ENCODE data around the gene TMEM229B. TPM values are rescaled to one million over a fixed set of nuclear protein-coding genes. Genes with fewer than 3 reads are reported as not detected.

The TMEM229B gene
- total RNA-seq, 2 experiments from 2014 or later: 3.9 to 11.7 TPM

GRCh38 chr14:67512463-67513310, 24.2 kb upstream of the TMEM229B start:
- no peaks in the 10 kb centered on the region for H3K9me2 ChIP-seq (ENCODE audit: insufficient read depth, low read length)
- ChIA-PET POLR2A (interaction anchor here (0.7 to 2.8 kb wide), 13 partner anchors 8 to 183 kb away, joined by 3 to 15 read pairs (median 3); partner anchors contain the start of gene RDH11), CTCF (ENCODE audit: unreplicated experiment) (interaction anchor here (0.6 to 2.2 kb wide), 3 partner anchors 24 to 85 kb away, joined by 3 to 11 read pairs (median 5); partner anchors contain the start of gene TMEM229B)
- BruUV-seq (replicated peaks): TSS peak; percentile 43
- H3K36me3 ChIP-seq (ENCODE audit: insufficient read depth, low read length): no peaks in the 10 kb centered on the region
- no peaks in the 10 kb centered on the region for H4K20me1 ChIP-seq (ENCODE audit: insufficient read depth, low read length)
- peak overlapping the region; percentile 48 for H3K27ac ChIP-seq (ENCODE audit: low read depth, low read length, poor library complexity, severe bottlenecking)
- peak overlapping the region; percentile 17 for H3K4me3 ChIP-seq (ENCODE audit: low read depth, low read length, poor library complexity, severe bottlenecking)
- H3K4me1 ChIP-seq (ENCODE audit: insufficient read depth, low read length, poor library complexity, severe bottlenecking): peaks cover 37% of the 10 kb centered on the region
- intact Hi-C loops (cut with micrococcal nuclease; ENCODE audit: unreplicated experiment): no loop called here
- no peaks in the 10 kb centered on the region for H3K79me2 ChIP-seq (ENCODE audit: insufficient read depth, low read depth, low read length)
- DNase-seq (ENCODE audit: low spot score): peak; percentile 14
- peak overlapping the region; percentile 98; the same call in 1 of the 2 replicates for H2AFZ ChIP-seq (ENCODE audit: low read length)
- no peak for TF ChIP-seq CTCF (conservative IDR thresholded peaks at IDR 0.05; ENCODE audit: low read length)
- TF ChIP-seq EZH2phosphoT487 (IDR thresholded peaks at IDR 0.05; ENCODE audit: borderline replicate concordance, low read depth, low read length): no peak
- H3K9me3 ChIP-seq (ENCODE audit: low read length): no peaks in the 10 kb centered on the region
- peak overlapping the region; percentile 94 for H3K4me2 ChIP-seq (ENCODE audit: low read length)

- no TSS peak for BruUV-seq (replicated peaks)
- TF ChIP-seq EZH2phosphoT487 (IDR thresholded peaks at IDR 0.05; ENCODE audit: borderline replicate concordance, low read depth, low read length): no peak
- no peak for TF ChIP-seq CTCF (conservative IDR thresholded peaks at IDR 0.05; ENCODE audit: low read length)
- Histone ChIP-seq H3K9me3 (ENCODE audit: low read length) (no peaks in the 10 kb centered on the region), H3K4me3 (ENCODE audit: low read depth, low read length, poor library complexity, severe bottlenecking) (no peak overlapping the region), H3K4me1 (ENCODE audit: insufficient read depth, low read length, poor library complexity, severe bottlenecking) (peaks cover 30% of the 10 kb centered on the region), H3K4me2 (ENCODE audit: low read length) (no peak overlapping the region), H3K36me3 (ENCODE audit: insufficient read depth, low read length) (no peaks in the 10 kb centered on the region), H3K27ac (ENCODE audit: low read depth, low read length, poor library complexity, severe bottlenecking) (no peak overlapping the region), H3K9me2 (ENCODE audit: insufficient read depth, low read length) (no peaks in the 10 kb centered on the region), H3K79me2 (ENCODE audit: insufficient read depth, low read depth, low read length) (no peaks in the 10 kb centered on the region), H4K20me1 (ENCODE audit: insufficient read depth, low read length) (no peaks in the 10 kb centered on the region), H2AFZ (ENCODE audit: low read length) (no peak overlapping the region)
- ChIA-PET CTCF (ENCODE audit: unreplicated experiment) (interaction anchor here (1.1 kb wide), 1 partner anchor 22 kb away, joined by 3 read pairs; the partner anchor contains the start of gene TMEM229B), POLR2A (interaction anchor here (1.4 to 2.3 kb wide), 2 partner anchors 10 to 151 kb away, joined by 3 to 6 read pairs; partner anchors contain the start of genes ATP6V1D and EIF2S1)
- intact Hi-C loops (cut with micrococcal nuclease; ENCODE audit: unreplicated experiment): no loop called here
- no peak for DNase-seq (ENCODE audit: low spot score)
These were observed 22.3 kb upstream of the TMEM229B start for GRCh38 chr14:67510836-67511235.

All from OCI-LY7 (cell line).